Esophagus squamous epithelium (tissue), 4 donors: ENCODE results near the gene KCND2.

Experiments
- CTCF ChIP-seq, 6 experiments: fragments of 450-650 bp in 4 of 6; fragments of 200-600 bp in 2 of 6; sonication (generic) in 2 of 6; IDR thresholded peaks; one replicate each; pipeline ENCODE4 v1.5.1; 2016 to 2019; ENCODE audit warnings: antibody characterized with exemption in 6 of 6, mild to moderate bottlenecking in 4 of 6, moderate library complexity in 4 of 6
- POLR2A ChIP-seq, 4 donors: fragments of 450-650 bp; IDR thresholded peaks; one replicate each; pipeline ENCODE4 v1.6.1; 2017; ENCODE audit warnings: antibody characterized with exemption in 4 of 4, mild to moderate bottlenecking in 4 of 4, moderate library complexity in 3 of 4

GRCh38 chr7:120799147-120799546 lies 526.2 kb downstream of the KCND2 start:
- no peak for TF ChIP-seq POLR2A (IDR thresholded peaks at IDR 0.05)
- no peak for TF ChIP-seq CTCF (IDR thresholded peaks at IDR 0.05)
